Hepatocyte (in vitro differentiated cells): ENCODE data around the gene LAG3.

ENCODE experiments used
- CTCF ChIP-seq: fragments of 200-600 bp; sonication (generic); IDR thresholded peaks from 2 replicates; pipeline ENCODE4 v1.5.1; 2016; ENCODE audit warnings: antibody characterized with exemption, mild to moderate bottlenecking; ENCODE audit not compliant: poor library complexity
- EZH2 ChIP-seq: fragments of 200-600 bp; sonication (generic); IDR thresholded peaks from 2 replicates; pipeline ENCODE4 v1.6.1; 2016; ENCODE audit warnings: antibody characterized with exemption, mild to moderate bottlenecking, borderline replicate concordance
- EZH2phosphoT487 ChIP-seq: fragments of 200-600 bp; sonication (generic); IDR thresholded peaks from one replicate; pipeline ENCODE4 v1.6.1; 2018; ENCODE audit warnings: antibody characterized with exemption, mild to moderate bottlenecking, low read depth, moderate library complexity; ENCODE audit not compliant: unreplicated experiment, severe bottlenecking

- TF ChIP-seq CTCF = no peak
- no peak for TF ChIP-seq EZH2phosphoT487
- no peak for TF ChIP-seq EZH2
Measured at GRCh38 chr12:6770094-6770493, 2.2 kb upstream of the LAG3 start.
